Measurements from ENCODE around the gene RNU1-3.
"Not testable (repeated sequence)": the region's sequence is repeated elsewhere in the genome, so short reads cannot be mapped to it uniquely, and the experiment has no call there.

RNU1-3 gene
- total RNA-seq, result 0 to 0.07 reads per million in 2 donors

- not testable (repeated sequence) for DNase-seq
Measured at GRCh38 chr1:16666502-16667413, at the start of gene RNU1-3. RNU1-3 (minus strand) TSS chr1:16666948.

GRCh38 chr1:16713480-16713879 lies 46.7 kb upstream of the RNU1-3 start:
- not testable (repeated sequence) for DNase-seq

- DNase-seq, result not testable (repeated sequence)
Measured at GRCh38 chr1:16712984-16713383, 46.2 kb upstream of the RNU1-3 start.

GRCh38 chr1:16712582-16712981 lies 45.8 kb upstream of the RNU1-3 start:
- not testable (repeated sequence) for DNase-seq

GRCh38 chr1:16712131-16712530 lies 45.4 kb upstream of the RNU1-3 start:
- DNase-seq, result not testable (repeated sequence)

- DNase-seq, result not testable (repeated sequence)
Measured at GRCh38 chr1:16710618-16711017, 43.9 kb upstream of the RNU1-3 start.

GRCh38 chr1:16709659-16710087 lies 42.9 kb upstream of the RNU1-3 start:
- DNase-seq, result peak in 1 of 5 experiments; percentile 44

GRCh38 chr1:16708704-16709103 lies 42.0 kb upstream of the RNU1-3 start:
- not testable (repeated sequence) for DNase-seq

GRCh38 chr1:16707130-16708093 lies 40.7 kb upstream of the RNU1-3 start:
- not testable (repeated sequence) for DNase-seq

GRCh38 chr1:16706302-16706701 lies 39.6 kb upstream of the RNU1-3 start:
- not testable (repeated sequence) for DNase-seq

- DNase-seq, result not testable (repeated sequence)
Measured at GRCh38 chr1:16704502-16705100, 37.9 kb upstream of the RNU1-3 start.

GRCh38 chr1:16704076-16704475 lies 37.3 kb upstream of the RNU1-3 start:
- DNase-seq, result not testable (repeated sequence)

- not testable (repeated sequence) for DNase-seq
Measured at GRCh38 chr1:16703602-16704001, 36.9 kb upstream of the RNU1-3 start.

- not testable (repeated sequence) for DNase-seq
Measured at GRCh38 chr1:16703141-16703540, 36.4 kb upstream of the RNU1-3 start.

- DNase-seq, result not testable (repeated sequence)
Measured at GRCh38 chr1:16702280-16702679, 35.5 kb upstream of the RNU1-3 start.

GRCh38 chr1:16701189-16701588 lies 34.4 kb upstream of the RNU1-3 start:
- DNase-seq, result not testable (repeated sequence)

GRCh38 chr1:16700138-16700895 lies 33.6 kb upstream of the RNU1-3 start:
- DNase-seq, result not testable (repeated sequence)

- not testable (repeated sequence) for DNase-seq
Measured at GRCh38 chr1:16699440-16699839, 32.7 kb upstream of the RNU1-3 start.

GRCh38 chr1:16697152-16697551 lies 30.4 kb upstream of the RNU1-3 start:
- not testable (repeated sequence) for DNase-seq

GRCh38 chr1:16696507-16697150 lies 29.9 kb upstream of the RNU1-3 start:
- not testable (repeated sequence) for DNase-seq

GRCh38 chr1:16694308-16694702 lies 27.6 kb upstream of the RNU1-3 start:
- DNase-seq, result not testable (repeated sequence)
